ENCODE measurements around the gene CALML5.
"Not testable (repeated sequence)": the region's sequence is repeated elsewhere in the genome, so short reads cannot be mapped to it uniquely, and the experiment has no call there.

CALML5 gene

DNA sequence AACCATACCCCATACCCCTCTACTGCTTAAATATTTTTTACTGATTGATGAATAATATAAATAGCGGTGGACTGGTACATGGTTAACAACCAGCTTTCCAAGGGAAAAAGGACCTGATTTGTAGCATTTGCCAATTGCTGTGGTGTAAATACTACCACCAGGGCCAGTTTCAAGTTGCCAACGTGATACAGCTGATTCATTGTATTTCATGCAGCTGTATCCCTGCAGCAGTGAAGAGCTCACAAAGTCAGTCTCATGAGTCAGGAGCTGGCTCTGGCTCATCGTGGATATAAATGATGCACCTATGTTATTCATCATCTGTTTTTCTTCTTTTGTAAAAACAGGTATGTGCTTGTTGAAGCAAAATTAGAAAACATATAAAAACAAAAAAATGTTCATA lies 15.2 kb downstream of the CALML5 start:
- DNase-seq (ENCODE audit: low read depth in 1 of 2, low spot score in 1 of 2) = no peak

DNA sequence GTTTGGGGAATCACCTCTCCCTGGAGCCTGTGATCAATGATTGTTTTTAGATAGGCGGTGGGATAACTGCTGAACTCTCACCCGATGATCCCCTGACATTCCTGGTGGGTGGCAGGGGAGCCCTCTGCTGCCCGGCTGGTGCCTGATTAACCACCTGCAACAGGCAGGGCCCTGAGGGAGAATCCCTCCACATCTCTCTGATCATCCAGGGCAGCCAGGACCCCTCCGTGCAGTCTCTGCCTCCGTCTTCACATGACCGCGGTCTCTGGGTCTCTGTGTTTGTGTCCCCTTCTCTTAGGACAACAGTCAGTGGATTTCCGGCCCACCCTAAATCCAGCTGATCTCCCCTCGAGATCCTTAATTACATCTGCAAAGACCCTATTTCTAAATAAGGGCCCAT lies 17.4 kb downstream of the CALML5 start:
- no peak for DNase-seq (ENCODE audit: low read depth in 1 of 2, low spot score in 1 of 2)

DNA sequence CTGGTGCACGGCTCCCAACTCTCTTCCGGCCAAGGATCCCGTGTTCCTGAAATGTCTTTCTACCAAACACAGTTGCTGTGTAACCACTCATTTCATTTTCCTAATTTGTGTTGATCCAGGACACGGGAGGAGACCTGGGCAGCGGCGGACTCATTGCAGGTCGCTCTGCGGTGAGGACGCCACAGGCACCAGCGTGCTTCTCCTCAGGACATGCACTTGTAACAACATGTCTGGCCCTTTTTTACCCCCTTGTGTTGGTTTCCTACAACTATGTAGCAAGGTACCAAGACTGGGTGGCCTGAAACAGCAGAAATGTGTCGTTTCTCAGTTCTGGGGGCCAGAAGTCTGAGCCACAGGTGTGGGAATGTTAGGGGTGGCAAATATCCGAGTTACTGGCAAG lies 18.2 kb downstream of the CALML5 start:
- DNase-seq (ENCODE audit: low read depth in 1 of 2, low spot score in 1 of 2) = no peak

DNA sequence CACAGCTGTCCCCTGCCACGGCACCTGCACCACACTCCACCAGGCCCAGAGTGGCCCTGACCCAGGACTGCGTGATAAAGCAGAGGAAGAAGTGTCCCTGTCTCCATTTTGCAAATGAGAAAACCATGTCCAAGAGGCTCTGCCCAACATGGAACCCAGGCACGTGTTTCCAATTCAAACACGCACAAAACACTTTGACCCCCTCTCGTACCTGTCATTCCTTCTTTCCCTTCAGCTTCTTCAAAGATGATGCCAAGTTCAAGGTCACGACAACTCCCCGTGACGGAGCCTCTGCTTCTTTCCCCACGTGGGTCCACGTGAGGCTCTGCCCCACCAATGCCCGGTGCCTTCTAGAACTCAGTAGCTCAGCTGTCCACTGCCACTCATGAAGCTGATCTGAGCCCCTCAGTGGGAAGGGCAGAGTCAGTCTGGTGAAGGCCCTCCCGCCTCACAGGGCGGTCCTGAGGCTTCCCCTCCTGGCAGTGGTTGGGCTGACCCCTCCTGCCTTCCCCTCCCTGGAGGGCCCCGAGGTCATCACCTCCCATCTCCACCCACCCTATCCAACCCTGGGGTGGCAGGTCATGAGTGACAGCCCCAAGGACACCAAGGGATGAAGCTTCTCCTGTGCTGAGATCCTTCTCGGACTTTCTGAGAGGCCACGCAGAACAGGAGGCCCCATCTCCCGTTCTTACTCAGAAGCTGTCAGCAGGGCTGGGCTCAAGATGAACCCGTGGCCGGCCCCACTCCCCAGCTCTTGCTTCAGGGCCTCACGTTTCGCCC lies 19.0 kb downstream of the CALML5 start:
- DNase-seq (ENCODE audit: low read depth in 1 of 2, low spot score in 1 of 2) = no peak

DNA sequence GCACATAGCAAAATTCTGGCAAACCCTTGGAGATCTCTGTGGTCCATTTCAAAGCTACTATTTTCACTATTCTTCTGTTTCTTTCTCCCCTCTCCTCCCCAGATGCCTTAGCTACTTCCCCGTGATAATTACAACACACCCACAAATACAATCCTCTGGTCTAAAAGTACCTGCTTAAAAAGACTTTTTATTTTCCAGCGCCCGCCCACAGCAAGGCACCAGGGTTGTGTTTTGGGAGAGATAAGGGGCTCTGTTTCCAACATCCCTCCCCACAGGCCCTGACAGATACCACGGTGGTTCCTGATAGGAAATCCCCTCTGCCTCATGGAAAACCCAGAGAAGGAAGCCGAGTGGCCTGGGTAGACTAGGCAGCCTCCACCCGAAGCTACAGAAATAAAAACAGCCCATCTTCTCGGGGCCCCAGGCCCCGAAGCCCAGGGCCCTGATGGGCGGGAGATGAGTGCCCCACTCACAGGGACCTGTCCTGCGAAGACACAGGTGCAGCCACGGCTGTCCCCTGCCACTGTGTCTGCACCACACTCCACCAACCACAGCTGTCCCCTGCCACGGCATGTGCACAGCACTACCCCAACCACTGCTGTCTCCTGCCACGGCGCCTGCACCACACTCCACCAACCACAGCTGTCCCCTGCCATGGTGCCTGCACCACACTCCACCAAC lies 19.7 kb downstream of the CALML5 start:
- no peak for DNase-seq (ENCODE audit: low read depth in 1 of 2, low spot score in 1 of 2)

DNA sequence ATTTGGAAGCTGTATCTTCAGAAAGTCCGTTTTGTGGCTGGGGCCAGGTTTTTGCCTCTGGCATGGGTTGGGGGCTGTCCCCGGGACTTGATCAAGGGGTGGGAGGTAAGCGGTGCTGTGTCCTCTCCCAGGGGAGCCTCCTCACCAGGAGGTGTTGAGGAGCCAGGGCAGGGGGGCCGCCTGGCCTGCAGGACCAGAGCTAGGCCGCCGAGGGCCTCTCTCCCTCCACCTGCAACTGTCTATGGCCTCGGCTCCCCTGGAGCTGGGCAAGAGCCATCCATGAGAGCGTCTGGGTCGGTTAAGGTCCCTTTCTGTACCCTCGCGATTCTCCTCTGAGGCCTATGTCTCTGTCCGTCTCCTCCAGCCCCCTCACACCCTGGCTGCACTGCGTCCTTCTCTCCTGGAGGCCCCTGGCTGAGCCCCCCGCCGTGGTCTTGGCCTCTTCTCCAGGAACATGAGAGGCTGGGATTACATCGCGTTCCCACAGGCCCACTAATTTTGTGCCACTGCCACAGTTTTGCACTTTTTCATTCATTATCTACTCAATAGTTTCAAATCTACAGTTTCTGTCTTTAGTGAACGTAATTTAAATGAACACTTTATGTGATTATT lies 20.6 kb downstream of the CALML5 start:
- no peak for DNase-seq (ENCODE audit: low read depth in 1 of 2, low spot score in 1 of 2)

DNA sequence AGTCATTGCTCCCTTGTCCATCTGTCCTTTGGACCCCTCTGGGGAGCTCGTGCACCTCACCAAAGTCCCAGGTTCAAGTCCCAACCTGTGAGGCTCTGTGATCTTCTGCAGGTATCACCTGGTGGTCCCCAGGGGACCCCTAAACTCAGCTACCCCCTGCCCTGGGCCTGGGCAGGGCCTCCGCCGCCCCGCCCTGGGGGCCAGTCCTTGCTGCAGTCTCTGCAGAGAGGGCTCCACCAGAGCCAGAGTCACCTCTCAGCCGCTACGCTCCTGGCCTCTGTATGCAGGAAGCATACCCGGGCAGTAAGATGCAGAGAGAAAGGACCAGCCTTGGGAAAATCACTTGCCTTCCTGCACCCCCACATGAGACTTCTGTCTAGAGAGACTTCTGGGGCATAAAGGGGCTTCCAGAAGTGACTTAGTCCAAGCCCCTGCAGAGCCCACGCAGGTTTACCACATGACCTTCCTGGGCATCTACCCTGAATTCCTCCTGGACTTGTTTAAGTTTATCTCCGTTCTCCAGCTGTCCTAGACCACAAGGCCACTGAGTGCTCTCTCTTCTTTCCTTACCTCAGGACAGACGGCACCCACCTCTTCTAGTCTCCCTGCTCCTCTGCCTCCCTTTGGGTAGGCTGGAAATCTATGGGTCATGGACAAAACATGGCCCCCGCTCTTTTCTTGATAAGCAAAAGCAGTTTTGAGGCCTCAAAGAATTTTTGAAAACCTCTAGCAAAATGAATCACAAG lies 21.2 kb downstream of the CALML5 start:
- no peak for DNase-seq (ENCODE audit: low read depth in 1 of 2, low spot score in 1 of 2)

DNA sequence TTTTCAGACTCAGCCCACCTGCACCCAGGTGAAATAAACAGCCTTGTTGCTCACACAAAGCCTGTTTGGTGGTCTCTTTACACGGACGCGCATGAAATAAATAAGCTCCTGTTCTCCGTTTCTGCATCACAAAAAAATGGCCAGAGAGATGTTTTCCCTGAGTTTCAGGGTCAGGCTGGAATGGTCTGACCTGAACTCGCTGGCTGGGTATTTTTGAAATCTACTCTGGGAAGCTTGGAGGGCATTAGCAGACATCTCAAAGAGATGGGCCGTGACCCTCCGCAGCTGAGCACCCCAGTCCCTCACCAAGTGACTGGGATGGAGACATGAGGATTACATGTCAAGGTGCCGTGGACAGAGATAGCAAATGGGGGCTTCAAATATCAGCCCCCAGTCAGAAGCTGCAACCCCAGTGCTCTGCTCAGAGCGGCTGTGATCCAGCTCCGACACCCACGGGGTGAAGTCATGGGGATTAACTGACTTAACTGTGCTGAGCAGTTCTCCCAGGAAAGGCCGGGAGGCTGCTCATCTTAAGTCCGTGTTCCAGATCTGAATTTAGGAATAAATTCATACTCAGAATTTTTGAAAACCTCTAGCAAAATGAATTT lies 22.3 kb downstream of the CALML5 start:
- DNase-seq (ENCODE audit: low read depth in 1 of 2, low spot score in 1 of 2) = no peak

DNA sequence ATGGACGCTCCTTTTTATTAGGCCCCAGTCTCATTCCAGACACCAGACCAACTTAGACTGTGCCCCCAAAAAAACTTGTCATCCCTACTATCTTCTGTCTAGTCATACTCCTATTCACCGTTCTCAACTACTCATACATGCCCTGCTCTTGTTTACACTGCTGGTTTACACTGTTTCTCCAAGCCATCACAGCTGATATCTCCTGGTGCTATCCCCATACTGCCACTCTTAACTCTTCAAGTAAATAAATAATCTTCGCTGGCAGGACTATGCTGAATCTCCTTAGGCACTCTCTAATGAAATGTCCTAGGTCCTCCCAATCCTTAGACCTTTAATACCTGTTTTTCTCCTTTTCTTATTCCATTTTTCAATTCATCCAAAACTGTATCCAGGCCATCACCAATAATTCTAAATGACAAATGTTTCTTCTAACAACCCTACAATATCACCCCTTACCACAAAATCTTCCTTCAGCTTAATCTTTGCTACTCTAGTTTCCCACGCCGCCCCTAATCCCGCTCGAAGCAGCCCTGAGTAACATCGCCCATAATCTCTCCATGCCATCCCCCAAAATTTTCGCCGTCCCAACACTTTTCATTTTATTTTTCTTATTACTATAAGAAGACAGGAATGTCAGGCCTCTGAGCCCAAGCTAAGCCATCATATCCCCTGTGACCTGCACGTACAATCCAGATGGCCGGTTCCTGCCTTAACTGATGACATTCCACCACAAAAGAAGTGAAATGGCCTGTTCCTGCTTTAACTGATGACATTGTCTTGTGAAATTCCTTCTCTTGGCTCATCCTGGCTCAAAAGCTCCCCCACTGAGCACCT lies 23.2 kb downstream of the CALML5 start:
- DNase-seq (ENCODE audit: low read depth in 1 of 2, low spot score in 1 of 2) = not testable (repeated sequence)

DNA sequence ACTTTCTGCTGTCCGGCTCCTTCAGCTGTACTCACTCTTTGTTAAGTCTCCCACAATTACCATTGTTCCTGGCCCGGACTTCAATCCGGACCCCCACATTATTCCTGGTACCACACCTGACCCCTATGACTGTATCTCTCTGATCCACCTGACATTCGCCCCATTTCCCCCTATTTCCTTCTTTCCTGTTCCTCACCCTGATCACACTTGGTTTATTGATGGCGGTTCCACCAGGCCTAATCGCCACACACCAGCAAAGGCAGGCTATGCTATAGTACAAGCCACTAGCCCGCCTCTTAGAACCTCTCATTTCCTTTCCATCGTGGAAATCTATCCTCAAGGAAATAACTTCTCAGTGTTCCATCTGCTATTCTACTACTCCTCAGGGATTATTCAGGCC lies 24.3 kb downstream of the CALML5 start:
- not testable (repeated sequence) for DNase-seq (ENCODE audit: low read depth in 1 of 2, low spot score in 1 of 2)

DNA sequence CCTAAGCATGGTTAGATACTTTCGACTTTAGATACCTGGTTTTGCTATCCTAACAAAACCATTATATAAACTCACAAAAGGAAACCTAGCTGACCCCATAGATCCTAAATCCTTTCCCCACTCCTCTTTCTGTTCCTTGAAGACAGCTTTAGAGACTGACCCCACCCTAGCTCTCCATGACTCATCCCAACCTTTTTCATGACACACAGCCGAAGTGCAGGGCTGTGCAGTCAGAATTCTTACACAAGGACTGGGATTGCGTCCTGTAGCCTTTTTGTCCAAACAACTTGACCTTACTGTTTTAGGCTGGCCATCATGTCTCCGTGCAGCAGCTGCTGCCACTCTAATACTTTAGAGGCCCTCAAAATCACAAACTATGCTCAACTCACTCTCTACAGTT lies 24.7 kb downstream of the CALML5 start:
- not testable (repeated sequence) for DNase-seq (ENCODE audit: low read depth in 1 of 2, low spot score in 1 of 2)

DNA sequence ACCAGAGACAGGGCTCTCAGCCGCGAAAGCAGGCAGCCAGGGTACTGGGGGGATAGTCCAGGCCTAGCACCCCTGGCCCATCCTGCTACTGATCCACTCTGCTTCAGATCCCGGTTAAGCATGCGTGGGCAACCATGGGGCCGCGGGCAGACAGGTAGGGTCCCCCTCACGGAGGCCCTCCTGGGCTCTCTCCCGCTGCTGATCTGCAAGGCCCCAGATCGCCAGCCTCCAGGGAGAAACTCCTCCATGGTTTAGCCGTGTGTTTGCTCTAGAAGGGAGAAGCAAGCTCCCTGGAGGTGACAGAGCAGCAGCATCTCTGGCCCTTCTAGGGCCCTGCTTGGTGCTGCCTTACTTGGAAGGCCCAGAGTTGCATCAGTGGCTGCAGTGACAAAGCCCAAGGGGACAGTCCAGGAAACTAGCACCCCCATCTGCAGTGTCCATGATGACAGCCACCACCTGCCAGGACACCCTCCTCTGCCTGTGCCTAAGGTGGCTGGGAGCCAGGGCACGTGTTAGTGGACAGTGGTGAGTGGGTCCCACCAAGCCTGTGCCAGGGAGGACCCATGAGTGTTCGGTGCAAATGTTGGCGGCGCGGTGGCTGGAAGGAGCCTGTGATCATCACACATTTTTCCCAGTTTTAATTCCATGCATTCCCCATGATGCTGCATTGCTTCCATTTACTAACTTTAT lies 29.2 kb downstream of the CALML5 start:
- no peak for DNase-seq (ENCODE audit: low read depth in 1 of 2, low spot score in 1 of 2)

DNA sequence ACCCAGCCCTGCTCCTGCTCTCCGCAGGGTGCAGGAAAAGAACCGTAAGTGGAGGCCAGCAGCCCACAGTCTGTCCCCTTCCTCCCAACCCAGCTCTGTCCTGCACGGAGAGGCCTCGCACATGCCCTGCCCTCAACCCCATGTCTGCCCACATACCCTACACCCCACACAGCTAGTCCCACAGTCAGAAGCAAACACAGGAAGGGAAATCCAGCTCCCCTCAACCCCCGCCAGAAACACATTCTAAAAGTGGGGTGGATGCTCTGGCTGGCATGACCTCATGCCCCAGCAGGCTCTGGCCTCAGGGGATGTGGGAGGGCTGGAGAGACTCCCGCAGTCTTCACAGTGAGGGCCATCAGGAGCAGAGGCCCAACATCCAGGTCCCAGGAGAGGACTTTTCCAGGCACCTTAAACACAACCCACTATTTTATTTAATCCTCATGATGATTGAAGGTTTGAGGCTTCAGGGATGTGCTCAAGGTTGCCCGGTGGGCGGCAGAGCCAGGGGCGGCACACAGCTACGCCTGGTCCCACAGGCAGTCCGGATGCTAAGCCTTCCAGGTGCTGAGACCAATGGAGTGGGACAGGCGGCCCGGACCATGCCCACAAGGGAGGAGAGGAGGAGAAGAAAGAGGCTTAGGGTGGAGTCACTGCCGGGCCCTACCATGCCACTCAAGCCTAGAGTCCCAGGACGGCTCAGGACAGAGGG lies 29.9 kb downstream of the CALML5 start:
- no peak for DNase-seq (ENCODE audit: low read depth in 1 of 2, low spot score in 1 of 2)

DNA sequence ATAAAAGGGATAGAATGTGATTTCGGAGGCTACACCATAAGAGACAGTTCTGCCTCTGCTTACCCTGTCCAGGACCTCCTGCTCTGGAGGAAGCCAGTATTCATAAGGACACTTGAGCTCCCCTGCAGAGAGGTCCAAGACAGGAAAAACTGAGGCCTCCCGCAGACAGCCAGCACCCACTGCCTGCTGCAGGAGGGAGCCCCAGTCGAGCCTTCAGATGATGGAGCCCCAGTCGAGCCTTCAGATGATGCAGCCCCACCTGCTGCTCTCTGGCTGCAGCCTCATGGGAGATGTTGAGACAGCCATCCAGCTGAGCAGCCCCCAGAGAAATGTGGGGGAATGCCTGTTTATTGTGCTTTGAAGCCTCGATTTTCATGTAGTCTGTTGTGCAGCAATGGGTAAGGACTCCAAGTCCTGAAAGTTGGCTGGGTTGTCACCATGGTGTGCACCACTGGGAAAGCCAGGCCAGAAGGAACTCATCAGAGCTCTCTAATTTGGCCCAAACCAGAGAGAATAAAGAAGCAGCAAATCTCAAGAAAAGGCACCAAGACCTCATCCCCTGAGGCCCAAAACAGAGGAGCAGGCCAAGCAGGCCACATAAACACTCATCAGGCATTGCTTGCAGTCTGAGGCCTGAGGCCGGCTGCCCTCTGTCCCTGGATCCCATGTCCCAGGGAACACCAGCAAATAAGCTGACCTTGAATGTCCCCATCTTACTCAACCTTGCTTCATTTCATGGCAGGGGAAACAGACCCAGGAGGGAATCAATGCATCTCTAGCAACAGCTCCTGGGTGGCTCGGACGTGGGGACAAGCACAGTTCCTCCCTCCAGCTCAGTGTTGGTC lies 30.9 kb downstream of the CALML5 start:
- no peak for DNase-seq (ENCODE audit: low read depth in 1 of 2, low spot score in 1 of 2)

DNA sequence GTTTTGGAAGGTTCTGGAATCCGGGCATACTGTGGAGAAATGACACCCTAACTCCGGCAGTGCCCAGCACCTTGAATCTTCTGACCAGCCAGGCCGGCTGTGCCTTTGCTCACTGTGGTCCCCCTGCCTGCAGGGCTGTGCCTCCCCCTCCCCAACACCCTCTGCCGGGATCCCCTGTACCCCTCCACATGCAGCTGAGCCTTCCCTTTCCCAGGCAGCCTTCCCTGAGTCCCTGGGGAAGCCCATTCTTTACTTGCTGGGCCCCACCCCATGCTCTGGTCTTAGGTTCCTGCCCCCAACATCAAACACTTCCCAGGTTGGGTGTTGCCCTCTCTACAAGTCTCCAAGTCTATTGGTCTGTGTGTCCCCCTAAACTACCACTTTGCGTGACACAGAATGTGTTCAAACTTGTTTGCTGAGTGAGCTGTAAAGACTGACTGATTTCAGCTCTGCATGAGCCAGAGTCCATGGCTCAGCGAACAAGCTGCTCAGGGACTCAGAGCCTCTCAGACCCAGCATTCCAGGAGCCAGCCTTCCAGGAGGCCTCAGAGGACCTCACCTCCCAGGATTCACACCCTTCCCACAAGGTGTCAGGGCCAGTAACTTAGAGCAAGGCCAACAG lies 31.6 kb downstream of the CALML5 start:
- no peak for DNase-seq (ENCODE audit: low read depth in 1 of 2, low spot score in 1 of 2)

DNA sequence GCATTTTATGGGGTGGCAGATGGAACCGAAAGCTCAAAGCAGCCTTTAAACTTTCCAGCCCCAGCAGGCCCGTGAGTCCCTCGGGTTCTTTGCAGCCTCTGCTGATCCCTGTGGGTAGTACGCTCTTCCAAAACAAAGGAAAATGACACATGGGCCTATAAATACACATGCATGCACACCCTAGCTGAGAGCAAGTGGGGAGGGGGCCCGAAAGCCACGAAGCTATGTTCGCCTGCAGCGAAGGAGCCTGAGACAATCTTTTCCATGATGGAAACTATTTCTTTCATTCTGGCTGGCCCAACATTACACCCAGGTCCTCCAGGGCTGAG lies 32.2 kb downstream of the CALML5 start:
- DNase-seq (ENCODE audit: low read depth in 1 of 2, low spot score in 1 of 2) = no peak

DNA sequence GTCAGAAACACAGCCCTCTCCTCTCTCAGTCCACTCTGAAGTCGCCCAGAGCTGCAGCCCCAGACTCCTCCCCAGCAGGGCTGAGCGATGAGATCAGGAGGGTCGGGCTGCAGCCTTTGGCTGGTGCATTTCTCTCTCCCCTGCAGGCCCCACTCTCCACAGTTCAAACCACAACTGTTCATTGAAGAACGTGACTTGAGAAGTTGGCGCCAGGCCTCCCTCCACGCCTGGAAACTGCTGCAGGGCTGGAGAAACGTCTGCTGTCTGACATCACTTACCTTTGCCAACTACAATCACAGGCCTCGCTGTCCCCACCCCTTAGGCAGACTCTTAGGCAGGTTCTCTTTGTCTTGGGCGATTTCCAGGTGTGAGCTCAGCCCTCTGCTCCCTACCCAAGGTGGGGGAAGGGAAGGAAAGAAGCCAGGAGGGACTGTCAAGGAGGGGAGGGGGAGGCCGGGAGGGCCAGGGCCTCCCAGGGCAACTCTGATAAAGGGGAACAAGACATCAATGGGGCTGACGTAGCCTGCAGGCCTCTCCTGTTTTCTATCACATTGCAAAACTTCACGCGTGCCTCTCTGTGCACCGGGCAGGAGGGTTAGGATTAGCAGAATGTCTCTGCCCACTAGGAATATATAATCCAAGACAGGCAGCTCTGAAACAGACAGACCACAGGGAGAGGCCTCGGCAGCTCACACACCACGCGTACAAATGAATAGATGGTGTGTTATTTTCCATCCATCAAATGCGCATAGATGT lies 32.7 kb downstream of the CALML5 start:
- no peak for DNase-seq (ENCODE audit: low read depth in 1 of 2, low spot score in 1 of 2)

Data from stimulated activated CD4-positive, alpha-beta T cell treated with anti-CD3 and anti-CD28 coated beads, Interleukin-15, amount 100 ng/mL, for 1 hour (primary cell).